ENCODE data around the gene KIAA0319L.

- no peak for TF ChIP-seq CTCF (conservative IDR thresholded peaks at IDR 0.05)
- TF ChIP-seq ZFX (IDR thresholded peaks at IDR 0.05), result no peak
Observed at GRCh38 chr1:35434703-35435102, 122.5 kb downstream of the KIAA0319L start.
